HEK293T (cell line): Measurements from ENCODE around the gene FAT2.

Source experiments
- CTCF ChIA-PET: fragments of 350-600 bp; formaldehyde crosslinking; extraction: SDS; loops from one replicate; lab custom pipeline; 2021; ENCODE audit warnings: antibody characterized with exemption, inconsistent platforms; lab: Yijun Ruan, JAX
- POLR2A ChIA-PET: fragments of 350-600 bp; formaldehyde crosslinking; extraction: SDS; loops from one replicate; lab custom pipeline; 2020; ENCODE audit warnings: antibody characterized with exemption, inconsistent platforms; lab: Yijun Ruan, JAX
- DNase-seq: peaks from one replicate; pipeline ENCODE4 v3.0.0; 2012; ENCODE audit warnings: mixed read lengths; ENCODE audit errors: extremely low spot score
- ARNT ChIP-seq: fragments of 450-650 bp; IDR thresholded peaks from 2 replicates; pipeline ENCODE4 v1.6.1; 2017; ENCODE audit warnings: mild to moderate bottlenecking
- BHLHE40 ChIP-seq: fragments of 450-650 bp; IDR thresholded peaks from 2 replicates; pipeline ENCODE4 v1.6.1; 2016; ENCODE audit warnings: mild to moderate bottlenecking, moderate library complexity, borderline replicate concordance
- CTBP1 ChIP-seq: fragments of 450-650 bp; IDR thresholded peaks from 2 replicates; pipeline ENCODE4 v1.6.1; 2016; ENCODE audit warnings: borderline replicate concordance
- ELF4 ChIP-seq: fragments of 450-650 bp; IDR thresholded peaks from 2 replicates; pipeline ENCODE4 v1.6.1; 2017; ENCODE audit warnings: antibody characterized with exemption
- FOXA1 ChIP-seq: fragments of 450-650 bp; IDR thresholded peaks from 2 replicates; pipeline ENCODE4 v1.6.1; 2016; ENCODE audit warnings: mild to moderate bottlenecking
- FOXK2 ChIP-seq: fragments of 450-650 bp; IDR thresholded peaks from 2 replicates; pipeline ENCODE4 v1.6.1; 2016; ENCODE audit warnings: mild to moderate bottlenecking
- FOXM1 ChIP-seq: fragments of 450-650 bp; IDR thresholded peaks from 2 replicates; pipeline ENCODE4 v1.6.1; 2017; ENCODE audit warnings: mild to moderate bottlenecking, borderline replicate concordance
- HDGF ChIP-seq: fragments of 450-650 bp; IDR thresholded peaks from 2 replicates; pipeline ENCODE4 v1.6.1; 2017; ENCODE audit warnings: antibody characterized with exemption, borderline replicate concordance
- L3MBTL2 ChIP-seq: fragments of 450-650 bp; conservative IDR thresholded peaks from 2 replicates; pipeline ENCODE4 v1.6.1; 2016; ENCODE audit warnings: mild to moderate bottlenecking
- LEF1 ChIP-seq: fragments of 450-650 bp; IDR thresholded peaks from 2 replicates; pipeline ENCODE4 v1.6.1; 2017; ENCODE audit warnings: mild to moderate bottlenecking, borderline replicate concordance
- NFRKB ChIP-seq: fragments of 450-650 bp; IDR thresholded peaks from 2 replicates; pipeline ENCODE4 v1.6.1; 2016; ENCODE audit warnings: mild to moderate bottlenecking, moderate library complexity
- SP1 ChIP-seq: fragments of 450-650 bp; IDR thresholded peaks from 2 replicates; pipeline ENCODE4 v1.6.1; 2017
- SUZ12 ChIP-seq: fragments of 450-650 bp; IDR thresholded peaks from 2 replicates; pipeline ENCODE4 v1.6.1; 2016; ENCODE audit warnings: mild to moderate bottlenecking
- TARDBP ChIP-seq: fragments of 450-650 bp; IDR thresholded peaks from 2 replicates; pipeline ENCODE4 v1.6.1; 2016
- ZNF384 ChIP-seq: fragments of 450-650 bp; IDR thresholded peaks from 2 replicates; pipeline ENCODE4 v1.6.1; 2016
- TF ChIP-seq, protein P1 (sequence below): fragments of 450-650 bp; IDR thresholded peaks from 2 replicates; pipeline ENCODE4 v1.6.1; 2016

FAT2 gene

DNA sequence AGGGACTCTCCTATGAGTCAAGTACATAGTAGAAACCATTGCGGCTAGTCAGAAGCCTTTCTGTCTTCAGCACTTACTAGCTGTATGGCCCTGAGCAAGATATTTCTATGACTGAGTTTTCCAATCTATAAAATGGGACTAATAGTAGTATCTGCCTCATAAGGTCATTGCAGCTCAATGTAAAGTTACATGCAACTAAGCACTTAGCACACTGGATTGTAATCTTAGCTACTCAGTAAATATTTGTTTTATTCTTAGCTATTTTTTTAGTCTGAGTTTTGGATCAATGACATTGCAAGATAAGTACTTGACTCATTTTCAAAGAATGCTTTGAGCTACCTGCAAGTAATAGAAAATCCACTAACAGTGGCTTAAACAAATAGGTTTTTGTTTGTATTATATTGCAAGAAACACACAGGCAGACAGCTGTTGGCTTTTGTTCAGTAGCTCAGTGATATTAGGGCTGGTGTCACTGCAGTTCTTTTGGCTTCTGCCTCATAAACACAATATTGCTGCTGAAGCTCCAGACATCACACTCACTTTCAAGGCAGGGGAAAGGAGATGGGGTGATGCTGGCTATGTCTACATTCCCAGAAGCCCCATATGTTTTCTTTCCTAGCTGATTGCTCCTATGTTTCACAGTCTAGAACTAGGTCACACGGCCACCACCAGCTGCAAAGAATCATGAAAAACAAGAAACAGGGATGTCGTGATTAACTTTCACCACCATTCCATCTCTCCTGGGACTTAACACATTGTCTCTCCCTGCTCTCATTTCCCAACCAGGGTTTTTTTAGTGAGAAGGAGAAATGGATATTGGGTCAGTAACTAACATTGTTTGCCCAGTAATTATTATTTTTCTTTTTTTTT lies 26.9 kb upstream of the FAT2 start:
- DNase-seq, result no peak
- CTCF ChIA-PET, result interaction anchor here (1.0 kb wide), 1 partner anchor 15 kb away, joined by 3 read pairs; no protein-coding TSS in a partner anchor
- POLR2A ChIA-PET, result no interaction called here
- TF ChIP-seq SP1, result no peak
- no peak for TF ChIP-seq ELF4
- no peak for TF ChIP-seq TARDBP
- no peak for TF ChIP-seq NFRKB
- TF ChIP-seq BHLHE40, result no peak
- TF ChIP-seq FOXK2, result no peak
- TF ChIP-seq, protein P1, sequence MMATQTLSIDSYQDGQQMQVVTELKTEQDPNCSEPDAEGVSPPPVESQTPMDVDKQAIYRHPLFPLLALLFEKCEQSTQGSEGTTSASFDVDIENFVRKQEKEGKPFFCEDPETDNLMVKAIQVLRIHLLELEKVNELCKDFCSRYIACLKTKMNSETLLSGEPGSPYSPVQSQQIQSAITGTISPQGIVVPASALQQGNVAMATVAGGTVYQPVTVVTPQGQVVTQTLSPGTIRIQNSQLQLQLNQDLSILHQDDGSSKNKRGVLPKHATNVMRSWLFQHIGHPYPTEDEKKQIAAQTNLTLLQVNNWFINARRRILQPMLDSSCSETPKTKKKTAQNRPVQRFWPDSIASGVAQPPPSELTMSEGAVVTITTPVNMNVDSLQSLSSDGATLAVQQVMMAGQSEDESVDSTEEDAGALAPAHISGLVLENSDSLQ, result no peak
- no peak for TF ChIP-seq FOXA1
- TF ChIP-seq ARNT, result no peak
- TF ChIP-seq LEF1, result no peak
- no peak for TF ChIP-seq CTBP1
- TF ChIP-seq HDGF, result no peak
- no peak for TF ChIP-seq ZNF384
- no peak for TF ChIP-seq L3MBTL2
- no peak for TF ChIP-seq SUZ12
- TF ChIP-seq FOXM1, result no peak

DNA sequence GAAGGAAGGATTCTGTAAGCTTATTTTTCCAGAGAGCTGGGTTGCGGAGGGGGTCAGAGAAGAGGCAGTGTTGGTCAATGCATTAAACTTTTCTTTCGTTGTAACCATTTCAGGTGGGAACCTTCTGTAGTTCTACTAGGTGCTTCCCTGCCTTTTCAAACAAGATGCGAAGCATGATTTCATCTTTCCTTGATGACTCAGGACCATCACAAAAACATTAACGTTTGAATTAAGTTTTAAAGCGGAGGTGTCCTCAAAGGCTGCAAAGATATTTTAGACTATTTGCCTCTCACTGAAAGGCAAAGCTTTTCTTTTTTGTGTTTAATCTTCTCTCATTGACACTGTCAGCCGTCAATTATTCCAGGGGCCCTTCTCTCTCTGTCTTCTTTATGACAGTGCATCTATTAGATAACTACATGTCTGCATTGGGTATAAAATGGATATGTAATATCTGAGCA lies 26.3 kb upstream of the FAT2 start:
- no peak for DNase-seq
- TF ChIP-seq SUZ12, result no peak
- TF ChIP-seq LEF1, result no peak
- TF ChIP-seq FOXK2, result no peak
- TF ChIP-seq FOXM1, result no peak
- no peak for TF ChIP-seq HDGF
- TF ChIP-seq ARNT, result no peak
- no peak for TF ChIP-seq ELF4
- TF ChIP-seq SP1, result no peak
- no peak for TF ChIP-seq L3MBTL2
- no peak for TF ChIP-seq TARDBP
- no peak for TF ChIP-seq BHLHE40
- TF ChIP-seq NFRKB, result no peak
- no peak for TF ChIP-seq CTBP1
- no peak for TF ChIP-seq FOXA1
- TF ChIP-seq, protein P1, result no peak
- no peak for TF ChIP-seq ZNF384
- ChIA-PET POLR2A (no interaction called here), CTCF (no interaction called here)

DNA sequence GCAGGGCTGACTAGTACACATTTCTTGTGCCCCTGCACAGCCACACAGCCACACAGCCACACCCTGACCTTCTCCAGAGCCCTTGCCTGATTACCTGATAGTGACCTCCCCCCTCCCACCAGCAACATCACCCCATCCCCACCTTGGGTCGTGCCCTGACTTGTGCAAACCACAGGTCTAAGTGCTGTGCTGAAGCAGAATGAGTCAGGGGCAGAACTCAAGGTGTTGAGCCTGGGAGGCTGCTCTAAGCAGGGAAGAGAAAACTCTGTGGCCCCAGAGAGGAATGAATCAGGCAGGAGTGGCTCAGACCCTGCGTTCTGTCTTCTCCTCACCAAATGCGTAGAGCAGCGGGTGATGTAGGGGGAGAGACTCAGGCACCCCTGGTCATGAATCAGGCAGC lies 24.3 kb upstream of the FAT2 start:
- CTCF ChIA-PET, result interaction anchor here (0.5 kb wide), 1 partner anchor 1595 kb away, joined by 3 read pairs; no protein-coding TSS in a partner anchor
- TF ChIP-seq L3MBTL2 (no peak), TARDBP (no peak), CTBP1 (no peak), FOXA1 (no peak), HDGF (no peak), ZNF384 (no peak), FOXK2 (no peak), ELF4 (no peak), BHLHE40 (no peak), SP1 (no peak), ARNT (no peak), FOXM1 (no peak)
- TF ChIP-seq, protein P1, result no peak
- POLR2A ChIA-PET, result no interaction called here
- no peak for DNase-seq

DNA sequence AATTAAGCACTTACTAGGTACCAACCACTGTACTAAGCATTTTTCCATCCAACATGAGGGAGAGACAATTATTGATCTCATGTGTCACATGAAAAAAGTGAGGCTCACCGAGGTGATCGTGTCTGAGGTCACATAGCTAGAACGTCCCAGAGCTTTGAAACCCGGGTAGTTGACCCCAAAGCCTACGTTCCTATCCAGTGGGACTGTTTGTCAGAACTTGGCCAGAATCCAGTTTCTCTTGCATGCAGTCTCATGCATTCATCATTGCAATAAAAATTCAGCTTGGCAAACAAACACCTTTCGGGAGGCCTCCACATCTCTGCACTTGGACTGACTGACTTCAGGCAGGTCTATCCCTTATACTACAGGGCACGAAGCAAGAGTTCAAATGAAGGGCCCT lies 23.4 kb upstream of the FAT2 start:
- TF ChIP-seq L3MBTL2, result no peak
- no peak for TF ChIP-seq LEF1
- TF ChIP-seq, protein P1, result no peak
- no peak for TF ChIP-seq BHLHE40
- no peak for TF ChIP-seq ELF4
- no peak for TF ChIP-seq CTBP1
- ChIA-PET CTCF (no interaction called here), POLR2A (no interaction called here)
- DNase-seq, result no peak

DNA sequence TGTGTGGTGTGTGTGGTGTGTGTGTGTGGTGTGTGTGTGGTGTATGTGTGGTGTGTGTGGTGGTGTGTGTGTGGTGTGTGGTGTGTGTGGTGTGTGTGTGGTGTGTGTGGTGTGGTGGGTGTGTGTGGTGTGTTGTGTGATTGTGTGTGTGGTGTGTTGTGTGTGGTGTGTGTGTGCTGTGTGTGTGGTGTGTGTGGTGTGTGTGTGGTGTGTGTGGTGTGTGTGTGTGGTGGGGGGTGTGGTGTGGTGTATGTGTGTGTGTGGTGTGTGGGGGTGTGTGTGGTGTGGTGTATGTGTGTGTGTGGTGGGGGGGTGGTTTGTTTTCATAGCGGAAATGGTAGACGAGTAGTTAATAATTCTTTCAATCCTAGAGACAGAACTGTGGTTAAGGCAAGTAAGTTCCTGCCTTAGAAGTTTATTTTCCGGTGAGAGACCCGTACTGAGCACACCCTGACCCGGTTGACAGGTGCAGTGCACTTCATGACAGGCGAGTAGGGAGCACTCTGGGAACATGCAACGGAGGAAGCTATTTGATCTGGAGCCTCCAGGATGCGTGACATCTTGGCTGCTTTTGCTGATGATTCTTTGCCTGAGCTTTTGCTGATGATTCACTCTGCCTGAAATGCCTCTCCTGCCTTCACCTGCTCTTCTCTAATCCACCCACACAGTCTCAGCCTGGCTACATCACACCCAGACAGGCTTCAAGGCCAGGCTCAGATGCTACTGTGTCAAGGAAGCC lies 21.7 kb upstream of the FAT2 start:
- no peak for DNase-seq
- CTCF ChIA-PET, result no interaction called here
- TF ChIP-seq FOXK2 (no peak), HDGF (no peak), SUZ12 (no peak), LEF1 (no peak), SP1 (no peak), NFRKB (no peak), ZNF384 (no peak), BHLHE40 (no peak)
- TF ChIP-seq, protein P1, result no peak
- POLR2A ChIA-PET, result no interaction called here
